ENCODE data around the gene PCGF6. TPM values are rescaled to one million over a fixed set of nuclear protein-coding genes. Genes with fewer than 3 reads are reported as not detected.

The PCGF6 gene
- total and polyA plus RNA-seq, 7 experiments from 2014 or later: 4.3 to 12.0 (median 6.8) TPM

- Mint-ChIP-seq H3K9me3 (no peaks in the 10 kb centered on the region), H3K4me1 (no peaks in the 10 kb centered on the region), H3K36me3 (peaks cover 0 to 21% (median 4%) of the 10 kb centered on the region in 5 donors), H3K27me3 (no peaks in the 10 kb centered on the region), H3K27ac (no peak overlapping the region), H3K4me3 (no peak overlapping the region)
- ChIA-PET CTCF (interaction anchor here (0.6 to 1.3 kb wide), 3 partner anchors 22 to 417 kb away, joined by 3 to 4 read pairs (median 3); no protein-coding TSS in a partner anchor), POLR2A (no interaction called here)
- ATAC-seq (no peak), DNase-seq (no peak)
- H3K4me1 ChIP-seq (ENCODE audit: control insufficient read depth in 2 of 2, insufficient read depth in 2 of 2, low read length in 2 of 2): no peaks in the 10 kb centered on the region
- no peak overlapping the region for H3K27ac ChIP-seq (ENCODE audit: low read depth, low read length)
- intact Hi-C loops (cut with micrococcal nuclease): loop anchor here (1.0 to 5.0 kb wide), 4 partner anchors 153 to 500 kb away; partner anchors contain the start of gene CNNM2 (in 1 of the 2)
- no peaks in the 10 kb centered on the region for H3K27me3 ChIP-seq (ENCODE audit: control insufficient read depth in 2 of 2, insufficient read depth in 2 of 2, low read length in 2 of 2)
- H3K4me3 ChIP-seq (ENCODE audit: low read length): no peak overlapping the region
- H3K9me3 ChIP-seq (ENCODE audit: control insufficient read depth in 2 of 3, low read length in 3 of 3): no peaks in the 10 kb centered on the region
- peaks cover 0 to 21% (median 3%) of the 10 kb centered on the region in 3 experiments for H3K36me3 ChIP-seq (ENCODE audit: control insufficient read depth in 2 of 3, insufficient read depth in 3 of 3, low read length in 3 of 3)
Observed at GRCh38 chr10:103334567-103334966, 16.4 kb downstream of the PCGF6 start.

GRCh38 chr10:103333934-103334520 is 16.9 kb downstream of the PCGF6 start:
- H3K4me3 ChIP-seq (ENCODE audit: low read length): no peak overlapping the region
- no peaks in the 10 kb centered on the region for H3K27me3 Mint-ChIP-seq
- DNase-seq (peak in 5 of 9 donors; percentile 4 to 35 (median 18)), ATAC-seq (no peak)
- H3K4me3 Mint-ChIP-seq: no peak overlapping the region
- H3K36me3 Mint-ChIP-seq: peaks cover 0 to 20% (median 4%) of the 10 kb centered on the region in 5 donors
- no peak overlapping the region for H3K27ac ChIP-seq (ENCODE audit: low read depth, low read length)
- no peak overlapping the region for H3K27ac Mint-ChIP-seq
- POLR2A ChIA-PET: interaction anchor here (0.6 kb wide), 1 partner anchor 17 kb away, joined by 3 read pairs; no protein-coding TSS in a partner anchor
- H3K4me1 Mint-ChIP-seq: no peaks in the 10 kb centered on the region
- H3K27me3 ChIP-seq (ENCODE audit: control insufficient read depth in 2 of 2, insufficient read depth in 2 of 2, low read length in 2 of 2): no peaks in the 10 kb centered on the region
- intact Hi-C loops (cut with micrococcal nuclease): loop anchor here (1.0 to 5.0 kb wide), 4 partner anchors 153 to 499 kb away; partner anchors contain the start of gene CNNM2 (in 1 of the 2)
- H3K36me3 ChIP-seq (ENCODE audit: control insufficient read depth in 2 of 3, insufficient read depth in 3 of 3, low read length in 3 of 3): peaks cover 0 to 15% (median 3%) of the 10 kb centered on the region in 3 experiments
- no peaks in the 10 kb centered on the region for H3K4me1 ChIP-seq (ENCODE audit: control insufficient read depth in 2 of 2, insufficient read depth in 2 of 2, low read length in 2 of 2)
- no peaks in the 10 kb centered on the region for H3K9me3 Mint-ChIP-seq
- H3K9me3 ChIP-seq (ENCODE audit: control insufficient read depth in 2 of 3, low read length in 3 of 3): no peaks in the 10 kb centered on the region
- CTCF ChIA-PET: interaction anchor here (0.6 to 1.3 kb wide), 3 partner anchors 17 to 1588 kb away, joined by 3 to 7 read pairs (median 4); no protein-coding TSS in a partner anchor

GRCh38 chr10:103327906-103328305 is 23.0 kb downstream of the PCGF6 start:
- no peak overlapping the region for H3K27ac Mint-ChIP-seq
- DNase-seq (no peak), ATAC-seq (no peak)
- intact Hi-C loops (cut with micrococcal nuclease): no loop called here
- H3K9me3 Mint-ChIP-seq: no peaks in the 10 kb centered on the region
- Histone ChIP-seq H3K27me3 (ENCODE audit: control insufficient read depth in 2 of 2, insufficient read depth in 2 of 2, low read length in 2 of 2) (no peaks in the 10 kb centered on the region), H3K9me3 (ENCODE audit: control insufficient read depth in 2 of 3, low read length in 3 of 3) (no peaks in the 10 kb centered on the region), H3K27ac (ENCODE audit: low read depth, low read length) (no peak overlapping the region), H3K4me1 (ENCODE audit: control insufficient read depth in 2 of 2, insufficient read depth in 2 of 2, low read length in 2 of 2) (no peaks in the 10 kb centered on the region), H3K4me3 (ENCODE audit: low read length) (no peak overlapping the region), H3K36me3 (ENCODE audit: control insufficient read depth in 2 of 3, insufficient read depth in 3 of 3, low read length in 3 of 3) (peaks cover 0 to 24% (median 4%) of the 10 kb centered on the region in 3 experiments)
- CTCF ChIA-PET: no interaction called here
- no peaks in the 10 kb centered on the region for H3K27me3 Mint-ChIP-seq
- peaks cover 0 to 19% (median 4%) of the 10 kb centered on the region in 5 donors for H3K36me3 Mint-ChIP-seq
- POLR2A ChIA-PET: interaction anchor here (0.7 kb wide), 1 partner anchor 48 kb away, joined by 3 read pairs; no protein-coding TSS in a partner anchor
- no peaks in the 10 kb centered on the region for H3K4me1 Mint-ChIP-seq
- no peak overlapping the region for H3K4me3 Mint-ChIP-seq

GRCh38 chr10:103316087-103316486 is 34.9 kb downstream of the PCGF6 start:
- ATAC-seq: no peak
- Mint-ChIP-seq H3K36me3 (peaks cover 0 to 41% (median 21%) of the 10 kb centered on the region in 5 donors), H3K27ac (peak overlapping the region in 1 of 9 donors; percentile 3), H3K4me3 (no peak overlapping the region), H3K9me3 (no peaks in the 10 kb centered on the region), H3K27me3 (no peaks in the 10 kb centered on the region), H3K4me1 (no peaks in the 10 kb centered on the region)
- CTCF ChIA-PET: no interaction called here
- intact Hi-C loops (cut with micrococcal nuclease): no loop called here
- H3K27me3 ChIP-seq (ENCODE audit: control insufficient read depth in 2 of 2, insufficient read depth in 2 of 2, low read length in 2 of 2): no peaks in the 10 kb centered on the region
- DNase-seq: no peak
- peaks cover 0 to 31% (median 4%) of the 10 kb centered on the region in 3 experiments for H3K36me3 ChIP-seq (ENCODE audit: control insufficient read depth in 2 of 3, insufficient read depth in 3 of 3, low read length in 3 of 3)
- H3K9me3 ChIP-seq (ENCODE audit: control insufficient read depth in 2 of 3, low read length in 3 of 3): no peaks in the 10 kb centered on the region
- H3K27ac ChIP-seq (ENCODE audit: low read depth, low read length): no peak overlapping the region
- no peak overlapping the region for H3K4me3 ChIP-seq (ENCODE audit: low read length)
- POLR2A ChIA-PET: no interaction called here
- H3K4me1 ChIP-seq (ENCODE audit: control insufficient read depth in 2 of 2, insufficient read depth in 2 of 2, low read length in 2 of 2): no peaks in the 10 kb centered on the region

GRCh38 chr10:103310197-103310596 is 40.7 kb downstream of the PCGF6 start:
- H3K27me3 ChIP-seq (ENCODE audit: control insufficient read depth in 2 of 2, insufficient read depth in 2 of 2, low read length in 2 of 2): no peaks in the 10 kb centered on the region
- intact Hi-C loops (cut with micrococcal nuclease): no loop called here
- no peaks in the 10 kb centered on the region for H3K27me3 Mint-ChIP-seq
- no peak overlapping the region for H3K4me3 ChIP-seq (ENCODE audit: low read length)
- no peak overlapping the region for H3K4me3 Mint-ChIP-seq
- no peaks in the 10 kb centered on the region for H3K4me1 Mint-ChIP-seq
- CTCF ChIA-PET: no interaction called here
- no peaks in the 10 kb centered on the region for H3K4me1 ChIP-seq (ENCODE audit: control insufficient read depth in 2 of 2, insufficient read depth in 2 of 2, low read length in 2 of 2)
- H3K9me3 ChIP-seq (ENCODE audit: control insufficient read depth in 2 of 3, low read length in 3 of 3): no peaks in the 10 kb centered on the region
- no peaks in the 10 kb centered on the region for H3K9me3 Mint-ChIP-seq
- peaks cover 0 to 37% (median 5%) of the 10 kb centered on the region in 3 experiments for H3K36me3 ChIP-seq (ENCODE audit: control insufficient read depth in 2 of 3, insufficient read depth in 3 of 3, low read length in 3 of 3)
- POLR2A ChIA-PET: no interaction called here
- peaks cover 0 to 41% (median 15%) of the 10 kb centered on the region in 5 donors for H3K36me3 Mint-ChIP-seq
- peak overlapping the region in 1 of 9 donors; percentile 56 for H3K27ac Mint-ChIP-seq
- no peak for ATAC-seq
- DNase-seq: no peak
- H3K27ac ChIP-seq (ENCODE audit: low read depth, low read length): no peak overlapping the region

- ATAC-seq (no peak), DNase-seq (no peak)
- Mint-ChIP-seq H3K36me3 (peaks cover 0 to 40% (median 16%) of the 10 kb centered on the region in 5 donors), H3K27ac (no peak overlapping the region), H3K4me1 (no peaks in the 10 kb centered on the region), H3K4me3 (no peak overlapping the region), H3K27me3 (no peaks in the 10 kb centered on the region), H3K9me3 (no peaks in the 10 kb centered on the region)
- no peaks in the 10 kb centered on the region for H3K27me3 ChIP-seq (ENCODE audit: control insufficient read depth in 2 of 2, insufficient read depth in 2 of 2, low read length in 2 of 2)
- H3K4me1 ChIP-seq (ENCODE audit: control insufficient read depth in 2 of 2, insufficient read depth in 2 of 2, low read length in 2 of 2): no peaks in the 10 kb centered on the region
- H3K4me3 ChIP-seq (ENCODE audit: low read length): no peak overlapping the region
- no peak overlapping the region for H3K27ac ChIP-seq (ENCODE audit: low read depth, low read length)
- peaks cover 0 to 29% (median 5%) of the 10 kb centered on the region in 3 experiments for H3K36me3 ChIP-seq (ENCODE audit: control insufficient read depth in 2 of 3, insufficient read depth in 3 of 3, low read length in 3 of 3)
- intact Hi-C loops (cut with micrococcal nuclease): no loop called here
- no peaks in the 10 kb centered on the region for H3K9me3 ChIP-seq (ENCODE audit: control insufficient read depth in 2 of 3, low read length in 3 of 3)
- ChIA-PET POLR2A (no interaction called here), CTCF (no interaction called here)
Observed at GRCh38 chr10:103307594-103307993, 43.3 kb downstream of the PCGF6 start.

Measured in naive thymus-derived CD4-positive, alpha-beta T cell (primary cell).